Chondrocyte (in vitro differentiated cells): ENCODE measurements around the gene KLF7. TPM values are rescaled to one million over a fixed set of nuclear protein-coding genes. Genes with fewer than 3 reads are reported as not detected.

Experiments used
- DNase-seq: peaks from one replicate; pipeline ENCODE4 v3.0.0; 2021; ENCODE audit warnings: mixed read lengths, low spot score
- H3K27ac Mint-ChIP-seq: one replicate; pipeline ENCODE4 v1.8.0; 2021; ENCODE audit warnings: mild to moderate bottlenecking, moderate library complexity, mixed read lengths; ENCODE audit not compliant: unreplicated experiment
- H3K27me3 Mint-ChIP-seq: 2 replicates; pipeline ENCODE4 v1.8.0; 2021; ENCODE audit warnings: low read depth, mixed read lengths
- H3K36me3 Mint-ChIP-seq: 2 replicates; pipeline ENCODE4 v1.8.0; 2021; ENCODE audit warnings: low read depth, mixed read lengths
- H3K4me1 Mint-ChIP-seq: 2 replicates; pipeline ENCODE4 v1.8.0; 2021; ENCODE audit warnings: low read depth, mild to moderate bottlenecking, mixed read lengths
- H3K4me3 Mint-ChIP-seq: one replicate; pipeline ENCODE4 v1.8.0; 2021; ENCODE audit warnings: mild to moderate bottlenecking, moderate library complexity, mixed read lengths; ENCODE audit not compliant: unreplicated experiment
- H3K9me3 Mint-ChIP-seq: 2 replicates; pipeline ENCODE4 v1.8.0; 2021; ENCODE audit warnings: low read depth, mixed read lengths
- total RNA-seq: library from RNA; stranded (reverse); gene quantifications from 3 replicates; pipeline ENCODE4 v1.2.1, GENCODE V29; 2021
- TF ChIP-seq, protein P1 (sequence below): fragments of 200-600 bp; sonication (generic); IDR thresholded peaks from 2 replicates; pipeline ENCODE4 v1.5.0; 2021; ENCODE audit warnings: antibody characterized with exemption, mild to moderate bottlenecking, moderate library complexity

The KLF7 gene
- total RNA-seq, 1 donor from 2014 or later, result 38.5 TPM

DNA sequence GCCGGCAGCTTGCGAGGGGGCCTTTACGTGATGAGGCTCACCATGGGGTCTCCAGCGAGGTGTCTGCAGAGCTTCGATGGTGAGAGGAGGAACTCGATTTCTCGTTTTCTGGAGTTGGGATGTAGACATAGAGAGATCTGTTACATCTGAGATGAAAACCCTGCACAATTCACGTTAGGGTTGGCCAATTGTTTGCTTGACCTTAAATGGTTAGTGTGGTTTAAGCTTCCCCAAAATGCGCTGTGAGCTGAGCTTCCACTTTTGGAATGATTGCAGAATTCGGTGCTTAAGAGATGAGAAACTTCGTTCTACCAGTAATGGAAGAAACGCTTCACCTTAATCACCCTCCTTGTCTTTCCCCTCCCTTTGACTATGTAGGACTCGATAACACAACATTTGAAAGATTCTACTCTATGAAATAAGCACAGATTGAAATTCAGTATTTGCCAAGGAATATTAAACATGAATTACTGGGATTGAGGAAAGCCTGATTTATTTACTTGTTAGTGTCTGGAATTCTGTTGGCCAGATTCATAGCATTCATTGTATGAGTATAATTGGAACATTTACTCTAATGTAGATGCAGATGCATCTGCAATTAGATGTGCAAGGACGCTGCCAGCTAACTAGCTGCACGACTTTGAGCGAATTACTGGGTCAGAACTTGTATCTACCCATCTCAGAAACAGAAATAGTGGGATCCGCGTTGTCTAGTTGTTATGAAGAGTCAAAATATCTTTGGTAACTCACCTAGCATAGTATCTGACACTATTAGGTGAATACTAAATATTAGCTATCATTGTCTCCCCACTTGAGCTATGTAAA, 1.6 kb upstream of the KLF7 start:
- Mint-ChIP-seq H3K36me3 (peaks cover 3% of the 10 kb centered on the region), H3K27me3 (no peaks in the 10 kb centered on the region), H3K27ac (peak overlapping the region; percentile 97), H3K4me1 (peaks cover 24% of the 10 kb centered on the region), H3K9me3 (peaks cover 11% of the 10 kb centered on the region), H3K4me3 (peak overlapping the region; percentile 92)
- TF ChIP-seq, protein P1, sequence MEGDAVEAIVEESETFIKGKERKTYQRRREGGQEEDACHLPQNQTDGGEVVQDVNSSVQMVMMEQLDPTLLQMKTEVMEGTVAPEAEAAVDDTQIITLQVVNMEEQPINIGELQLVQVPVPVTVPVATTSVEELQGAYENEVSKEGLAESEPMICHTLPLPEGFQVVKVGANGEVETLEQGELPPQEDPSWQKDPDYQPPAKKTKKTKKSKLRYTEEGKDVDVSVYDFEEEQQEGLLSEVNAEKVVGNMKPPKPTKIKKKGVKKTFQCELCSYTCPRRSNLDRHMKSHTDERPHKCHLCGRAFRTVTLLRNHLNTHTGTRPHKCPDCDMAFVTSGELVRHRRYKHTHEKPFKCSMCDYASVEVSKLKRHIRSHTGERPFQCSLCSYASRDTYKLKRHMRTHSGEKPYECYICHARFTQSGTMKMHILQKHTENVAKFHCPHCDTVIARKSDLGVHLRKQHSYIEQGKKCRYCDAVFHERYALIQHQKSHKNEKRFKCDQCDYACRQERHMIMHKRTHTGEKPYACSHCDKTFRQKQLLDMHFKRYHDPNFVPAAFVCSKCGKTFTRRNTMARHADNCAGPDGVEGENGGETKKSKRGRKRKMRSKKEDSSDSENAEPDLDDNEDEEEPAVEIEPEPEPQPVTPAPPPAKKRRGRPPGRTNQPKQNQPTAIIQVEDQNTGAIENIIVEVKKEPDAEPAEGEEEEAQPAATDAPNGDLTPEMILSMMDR, result no peak
- DNase-seq, result no peak

DNA sequence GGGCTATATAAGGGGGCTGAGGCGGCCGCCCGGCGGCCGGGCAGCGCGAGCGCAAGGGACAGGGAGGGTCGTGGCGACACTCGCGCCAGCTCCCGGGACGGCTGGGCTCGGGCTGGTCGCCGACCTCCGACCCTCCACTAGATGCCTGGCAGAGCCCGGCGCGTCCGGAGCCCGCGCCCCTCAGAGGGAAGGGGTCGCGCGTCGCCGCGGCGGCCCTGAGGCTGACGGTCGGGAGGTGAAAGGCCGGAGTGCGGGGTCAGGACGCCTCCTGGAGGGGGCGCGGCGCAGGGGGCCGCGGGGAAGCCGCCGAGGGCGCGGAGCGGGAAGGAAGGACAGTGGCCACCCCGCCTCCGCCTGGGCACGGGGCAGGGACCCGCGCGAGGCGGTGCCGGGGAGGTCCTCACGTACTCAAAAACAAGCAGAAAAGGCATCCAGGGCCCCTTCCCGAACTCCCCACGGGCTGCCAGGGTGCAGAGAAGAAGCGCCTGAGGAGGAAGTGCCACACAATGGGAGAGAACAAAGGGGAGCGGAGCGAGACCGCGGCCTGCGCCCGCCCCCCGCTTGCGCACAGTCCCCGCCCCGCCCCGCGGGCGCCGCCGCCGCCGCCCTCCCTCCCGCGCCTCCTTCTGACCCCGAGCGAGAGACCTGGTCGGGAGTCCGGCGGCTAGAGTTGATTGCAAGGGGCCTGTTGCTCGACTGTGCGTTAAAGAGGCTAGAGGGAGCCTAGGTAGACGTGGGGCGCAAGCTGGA, 776 bp upstream of the KLF7 start:
- Mint-ChIP-seq H3K27ac (peak overlapping the region; percentile 97), H3K4me3 (peak overlapping the region; percentile 92), H3K27me3 (no peaks in the 10 kb centered on the region)

DNA sequence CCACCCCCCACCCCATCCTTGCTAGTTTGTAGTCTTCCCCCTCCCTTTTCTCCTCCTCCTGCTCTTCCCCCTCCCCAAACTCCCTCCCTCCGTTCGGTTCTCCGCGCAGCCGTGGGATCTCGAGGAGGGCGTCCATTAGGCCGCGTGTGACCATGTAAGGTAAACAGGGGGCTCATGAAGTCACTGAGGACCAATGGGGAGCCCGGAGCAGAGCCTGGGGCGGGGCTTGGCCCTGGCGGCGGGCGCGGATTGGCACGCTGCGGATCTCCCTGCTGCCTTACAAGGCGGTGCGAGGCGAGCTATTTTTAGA, 246 bp upstream of the KLF7 start:
- Mint-ChIP-seq H3K36me3 (peaks cover 3% of the 10 kb centered on the region), H3K27me3 (no peaks in the 10 kb centered on the region), H3K4me3 (peak overlapping the region; percentile 92), H3K27ac (peak overlapping the region; percentile 97), H3K4me1 (peaks cover 37% of the 10 kb centered on the region), H3K9me3 (peaks cover 11% of the 10 kb centered on the region)
- peak; percentile 99 for DNase-seq
- TF ChIP-seq, protein P1, result no peak

More for the DNA sequence above, 776 bp upstream of the KLF7 start:
- H3K4me1 Mint-ChIP-seq, result peaks cover 32% of the 10 kb centered on the region
- TF ChIP-seq, protein P1, result peak; percentile 50
- DNase-seq, result peak; percentile 84
- H3K36me3 Mint-ChIP-seq, result peaks cover 3% of the 10 kb centered on the region
- peaks cover 11% of the 10 kb centered on the region for H3K9me3 Mint-ChIP-seq

DNA sequence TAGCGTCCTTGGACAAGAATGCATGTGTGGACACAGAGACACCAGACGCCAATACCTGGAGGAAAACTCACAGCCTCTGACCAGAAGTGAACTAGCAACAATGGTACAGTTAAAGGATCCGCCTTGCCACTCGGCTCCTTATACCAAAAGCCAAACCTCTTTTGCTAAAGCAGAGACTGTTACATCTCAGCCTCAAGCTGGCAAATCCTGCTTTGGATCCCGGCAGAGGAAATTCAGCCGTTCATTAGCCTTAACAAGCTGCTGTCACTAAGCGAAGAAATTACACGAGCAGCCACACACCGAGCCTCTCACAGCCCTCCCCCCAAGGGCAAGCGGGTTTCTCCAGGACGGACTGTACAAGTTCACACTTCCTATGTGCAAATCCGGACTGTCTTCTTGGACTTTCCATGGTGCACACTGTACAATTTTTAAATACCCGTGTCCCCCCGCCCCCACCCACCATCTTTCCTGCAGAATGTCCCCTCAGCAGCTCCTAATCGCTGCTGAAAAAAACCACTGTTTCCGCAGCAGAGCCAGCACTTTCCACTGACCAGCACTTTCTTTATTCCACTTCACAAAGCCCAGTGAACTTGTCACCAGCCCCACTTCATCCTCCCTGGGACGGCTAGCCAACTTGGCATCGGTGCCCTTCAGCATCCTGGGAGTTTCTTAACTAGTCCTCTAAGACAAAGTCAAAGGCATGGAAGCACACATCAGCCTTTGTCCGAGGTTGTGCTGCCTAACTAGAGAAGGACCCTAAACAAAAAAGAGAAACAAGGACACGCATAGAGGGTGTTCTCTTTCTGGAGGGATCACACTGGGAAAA, 1.5 kb downstream of the KLF7 start:
- Mint-ChIP-seq H3K27ac (peak overlapping the region; percentile 97), H3K4me1 (peaks cover 55% of the 10 kb centered on the region), H3K27me3 (no peaks in the 10 kb centered on the region), H3K36me3 (peaks cover 3% of the 10 kb centered on the region), H3K4me3 (peak overlapping the region; percentile 92), H3K9me3 (no peaks in the 10 kb centered on the region)
- no peak for DNase-seq
- TF ChIP-seq, protein P1, result no peak

DNA sequence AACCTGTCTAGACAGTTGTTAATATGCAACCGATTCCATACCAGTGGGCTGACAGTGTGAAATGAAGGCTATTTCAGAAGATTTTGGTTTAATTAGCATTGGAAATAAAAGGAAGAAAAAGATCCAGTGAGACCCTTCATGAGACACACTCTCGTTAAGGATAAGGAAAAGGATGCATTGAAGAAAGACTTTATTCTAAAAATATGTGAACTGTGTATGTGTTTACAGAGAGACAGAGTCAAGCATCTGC, 2.1 kb downstream of the KLF7 start:
- H3K27ac Mint-ChIP-seq, result peak overlapping the region; percentile 97
- H3K4me3 Mint-ChIP-seq, result peak overlapping the region; percentile 92
- no peaks in the 10 kb centered on the region for H3K9me3 Mint-ChIP-seq
- peaks cover 3% of the 10 kb centered on the region for H3K36me3 Mint-ChIP-seq
- no peak for DNase-seq
- peaks cover 60% of the 10 kb centered on the region for H3K4me1 Mint-ChIP-seq
- TF ChIP-seq, protein P1, result no peak
- no peaks in the 10 kb centered on the region for H3K27me3 Mint-ChIP-seq
